GM12873 (cell line): ENCODE data around the gene PLCD3.

ENCODE experiments used
- TF ChIP-seq, protein P1 (sequence below): IDR thresholded peaks from 2 replicates; pipeline ENCODE4 v1.5.1; 2012; ENCODE audit warnings: low read depth, mild to moderate bottlenecking, moderate library complexity, low read length, control low read depth; ENCODE audit not compliant: insufficient read depth; ENCODE audit errors: missing control alignments

Gene PLCD3

DNA sequence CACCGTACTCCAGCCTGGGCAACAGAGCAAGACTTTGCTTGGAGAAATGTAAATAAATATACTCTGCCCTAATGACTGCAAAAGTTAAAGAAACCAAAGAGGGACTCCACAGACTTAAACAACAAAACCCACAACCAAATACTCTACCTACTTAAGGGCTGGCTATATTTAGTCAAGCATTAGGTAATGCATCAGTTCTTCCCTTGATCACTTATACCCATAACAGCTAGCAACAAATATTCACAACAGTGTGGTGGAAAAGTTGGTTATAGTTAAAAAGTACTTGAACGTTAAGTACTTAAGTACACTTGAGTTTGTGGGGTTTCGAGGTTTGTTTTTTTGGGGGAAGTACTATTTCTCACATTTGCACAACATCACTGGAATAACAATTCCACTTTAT lies 23.9 kb upstream of the PLCD3 start:
- TF ChIP-seq, protein P1, sequence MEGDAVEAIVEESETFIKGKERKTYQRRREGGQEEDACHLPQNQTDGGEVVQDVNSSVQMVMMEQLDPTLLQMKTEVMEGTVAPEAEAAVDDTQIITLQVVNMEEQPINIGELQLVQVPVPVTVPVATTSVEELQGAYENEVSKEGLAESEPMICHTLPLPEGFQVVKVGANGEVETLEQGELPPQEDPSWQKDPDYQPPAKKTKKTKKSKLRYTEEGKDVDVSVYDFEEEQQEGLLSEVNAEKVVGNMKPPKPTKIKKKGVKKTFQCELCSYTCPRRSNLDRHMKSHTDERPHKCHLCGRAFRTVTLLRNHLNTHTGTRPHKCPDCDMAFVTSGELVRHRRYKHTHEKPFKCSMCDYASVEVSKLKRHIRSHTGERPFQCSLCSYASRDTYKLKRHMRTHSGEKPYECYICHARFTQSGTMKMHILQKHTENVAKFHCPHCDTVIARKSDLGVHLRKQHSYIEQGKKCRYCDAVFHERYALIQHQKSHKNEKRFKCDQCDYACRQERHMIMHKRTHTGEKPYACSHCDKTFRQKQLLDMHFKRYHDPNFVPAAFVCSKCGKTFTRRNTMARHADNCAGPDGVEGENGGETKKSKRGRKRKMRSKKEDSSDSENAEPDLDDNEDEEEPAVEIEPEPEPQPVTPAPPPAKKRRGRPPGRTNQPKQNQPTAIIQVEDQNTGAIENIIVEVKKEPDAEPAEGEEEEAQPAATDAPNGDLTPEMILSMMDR, result no peak

GRCh38 chr17:45155483-45155882 lies 23.2 kb upstream of the PLCD3 start:
- TF ChIP-seq, protein P1, result no peak

- TF ChIP-seq, protein P1, result no peak
Measured at GRCh38 chr17:45155029-45155428, 22.7 kb upstream of the PLCD3 start.

GRCh38 chr17:45150911-45151809 lies 18.8 kb upstream of the PLCD3 start:
- TF ChIP-seq, protein P1, result no peak

DNA sequence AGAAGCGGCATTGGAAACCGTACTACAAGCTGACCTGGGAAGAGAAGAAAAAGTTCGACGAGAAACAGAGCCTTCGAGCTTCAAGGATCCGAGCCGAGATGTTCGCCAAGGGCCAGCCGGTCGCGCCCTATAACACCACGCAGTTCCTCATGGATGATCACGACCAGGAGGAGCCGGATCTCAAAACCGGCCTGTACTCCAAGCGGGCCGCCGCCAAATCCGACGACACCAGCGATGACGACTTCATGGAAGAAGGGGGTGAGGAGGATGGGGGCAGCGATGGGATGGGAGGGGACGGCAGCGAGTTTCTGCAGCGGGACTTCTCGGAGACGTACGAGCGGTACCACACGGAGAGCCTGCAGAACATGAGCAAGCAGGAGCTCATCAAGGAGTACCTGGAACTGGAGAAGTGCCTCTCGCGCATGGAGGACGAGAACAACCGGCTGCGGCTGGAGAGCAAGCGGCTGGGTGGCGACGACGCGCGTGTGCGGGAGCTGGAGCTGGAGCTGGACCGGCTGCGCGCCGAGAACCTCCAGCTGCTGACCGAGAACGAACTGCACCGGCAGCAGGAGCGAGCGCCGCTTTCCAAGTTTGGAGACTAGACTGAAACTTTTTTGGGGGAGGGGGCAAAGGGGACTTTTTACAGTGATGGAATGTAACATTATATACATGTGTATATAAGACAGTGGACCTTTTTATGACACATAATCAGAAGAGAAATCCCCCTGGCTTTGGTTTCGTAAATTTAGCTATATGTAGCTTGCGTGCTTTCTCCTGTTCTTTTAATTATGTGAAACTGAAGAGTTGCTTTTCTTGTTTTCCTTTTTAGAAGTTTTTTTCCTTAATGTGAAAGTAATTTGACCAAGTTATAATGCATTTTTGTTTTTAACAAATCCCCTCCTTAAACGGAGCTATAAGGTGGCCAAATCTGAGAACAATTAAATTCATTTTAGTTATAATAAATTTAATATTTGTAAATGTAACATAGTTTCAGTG lies 17.7 kb upstream of the PLCD3 start:
- TF ChIP-seq, protein P1, result no peak

DNA sequence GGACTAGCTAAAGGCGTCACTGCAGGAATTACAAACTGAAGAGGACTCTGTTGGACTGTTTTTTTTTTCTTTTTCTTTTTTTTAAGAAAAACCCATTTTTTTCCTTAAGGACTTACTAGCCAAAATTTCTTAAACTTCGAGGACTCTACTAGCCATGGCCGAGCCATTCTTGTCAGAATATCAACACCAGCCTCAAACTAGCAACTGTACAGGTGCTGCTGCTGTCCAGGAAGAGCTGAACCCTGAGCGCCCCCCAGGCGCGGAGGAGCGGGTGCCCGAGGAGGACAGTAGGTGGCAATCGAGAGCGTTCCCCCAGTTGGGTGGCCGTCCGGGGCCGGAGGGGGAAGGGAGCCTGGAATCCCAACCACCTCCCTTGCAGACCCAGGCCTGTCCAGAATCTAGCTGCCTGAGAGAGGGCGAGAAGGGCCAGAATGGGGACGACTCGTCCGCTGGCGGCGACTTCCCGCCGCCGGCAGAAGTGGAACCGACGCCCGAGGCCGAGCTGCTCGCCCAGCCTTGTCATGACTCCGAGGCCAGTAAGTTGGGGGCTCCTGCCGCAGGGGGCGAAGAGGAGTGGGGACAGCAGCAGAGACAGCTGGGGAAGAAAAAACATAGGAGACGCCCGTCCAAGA lies 16.8 kb upstream of the PLCD3 start:
- TF ChIP-seq, protein P1, result peak; percentile 84
